Astrocyte (in vitro differentiated cells and primary cell): ENCODE measurements around the gene CLCN1.

Experiments
- EZH2 ChIP-seq: IDR thresholded peaks from 2 replicates; pipeline ENCODE4 v1.6.1; 2012; ENCODE audit warnings: mild to moderate bottlenecking, low read length, inconsistent platforms; ENCODE audit not compliant: insufficient read depth
- TF ChIP-seq, protein P1 (sequence below): IDR thresholded peaks from 2 replicates; pipeline ENCODE4 v1.5.1; 2011; ENCODE audit warnings: low read depth, mild to moderate bottlenecking, inconsistent platforms, low read length, moderate library complexity; ENCODE audit not compliant: insufficient read depth

DNA sequence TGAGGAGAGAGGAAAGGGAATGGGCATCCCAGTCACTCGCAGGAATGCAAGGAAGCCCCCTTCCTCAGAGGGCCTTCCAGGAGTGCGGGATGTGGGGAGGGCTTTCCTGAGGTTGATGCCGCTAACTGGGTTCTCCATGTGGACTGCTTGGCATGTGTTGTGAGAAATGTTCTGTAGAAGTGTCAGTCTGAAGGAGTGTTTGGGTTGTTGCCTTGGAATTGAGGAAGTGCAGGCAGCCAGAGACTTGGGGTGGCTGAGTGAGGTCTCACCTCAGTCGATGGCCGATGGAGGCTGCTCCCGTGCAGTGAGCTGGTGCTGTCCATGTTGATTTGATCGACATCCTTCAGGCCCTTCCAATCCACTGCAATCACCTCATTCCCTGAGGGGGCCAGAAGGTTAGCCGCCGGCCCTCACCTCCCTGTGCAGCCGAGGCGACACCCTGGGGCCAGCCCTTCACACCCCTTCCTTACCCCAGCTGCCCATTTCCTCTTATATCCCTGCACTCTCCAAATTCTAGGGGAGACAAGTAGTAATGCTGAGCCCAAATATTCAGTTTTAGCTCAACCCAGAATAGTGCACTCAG, 44.0 kb downstream of the CLCN1 start:
- TF ChIP-seq, protein P1, sequence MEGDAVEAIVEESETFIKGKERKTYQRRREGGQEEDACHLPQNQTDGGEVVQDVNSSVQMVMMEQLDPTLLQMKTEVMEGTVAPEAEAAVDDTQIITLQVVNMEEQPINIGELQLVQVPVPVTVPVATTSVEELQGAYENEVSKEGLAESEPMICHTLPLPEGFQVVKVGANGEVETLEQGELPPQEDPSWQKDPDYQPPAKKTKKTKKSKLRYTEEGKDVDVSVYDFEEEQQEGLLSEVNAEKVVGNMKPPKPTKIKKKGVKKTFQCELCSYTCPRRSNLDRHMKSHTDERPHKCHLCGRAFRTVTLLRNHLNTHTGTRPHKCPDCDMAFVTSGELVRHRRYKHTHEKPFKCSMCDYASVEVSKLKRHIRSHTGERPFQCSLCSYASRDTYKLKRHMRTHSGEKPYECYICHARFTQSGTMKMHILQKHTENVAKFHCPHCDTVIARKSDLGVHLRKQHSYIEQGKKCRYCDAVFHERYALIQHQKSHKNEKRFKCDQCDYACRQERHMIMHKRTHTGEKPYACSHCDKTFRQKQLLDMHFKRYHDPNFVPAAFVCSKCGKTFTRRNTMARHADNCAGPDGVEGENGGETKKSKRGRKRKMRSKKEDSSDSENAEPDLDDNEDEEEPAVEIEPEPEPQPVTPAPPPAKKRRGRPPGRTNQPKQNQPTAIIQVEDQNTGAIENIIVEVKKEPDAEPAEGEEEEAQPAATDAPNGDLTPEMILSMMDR: no peak
- TF ChIP-seq EZH2: no peak
